GM10266 (cell line): ENCODE results near the gene RBM5.

Experiments
- DNase-seq: peaks from one replicate; pipeline ENCODE4 v3.0.0; 2012; ENCODE audit errors: extremely low spot score
- CTCF ChIP-seq: IDR thresholded peaks from 2 replicates; pipeline ENCODE4 v1.5.1; 2012; ENCODE audit warnings: mild to moderate bottlenecking, low read depth; ENCODE audit not compliant: control insufficient read depth, insufficient read depth; ENCODE audit errors: missing control alignments

RBM5 gene

GRCh38 chr3:50163572-50164455 lies 75.1 kb downstream of the RBM5 start:
- no peak for DNase-seq

GRCh38 chr3:50164481-50164880 lies 75.8 kb downstream of the RBM5 start:
- no peak for TF ChIP-seq CTCF
- DNase-seq = no peak

More at GRCh38 chr3:50163572-50164455, 75.1 kb downstream of the RBM5 start:
- TF ChIP-seq CTCF = no peak

GRCh38 chr3:50164984-50165909 lies 76.5 kb downstream of the RBM5 start:
- no peak for TF ChIP-seq CTCF
- DNase-seq = no peak

GRCh38 chr3:50165910-50166538 lies 77.3 kb downstream of the RBM5 start:
- no peak for TF ChIP-seq CTCF
- no peak for DNase-seq

GRCh38 chr3:50166620-50167019 lies 77.9 kb downstream of the RBM5 start:
- DNase-seq = no peak
- no peak for TF ChIP-seq CTCF

- no peak for TF ChIP-seq CTCF
- no peak for DNase-seq
Observed at GRCh38 chr3:50167069-50167840, 78.5 kb downstream of the RBM5 start.
